GM12878 (cell line): ENCODE results near the gene KCNN3. TPM values are rescaled to one million over a fixed set of nuclear protein-coding genes. Genes with fewer than 3 reads are reported as not detected.

Experiments
- ATAC-seq: fragments of 200-7000 bp; cut with Tn5 transposase; 3 replicates; pipeline ENCODE4 v1.9.1; 2020; ENCODE audit warnings: mild to moderate bottlenecking, moderate library complexity
- BruUV-seq: library from RNA; stranded (reverse); fragments of 400-500 nt; replicated peaks from 2 replicates; lab custom pipeline; 2021; lab: Mats Ljungman, UMichigan
- CTCF ChIA-PET: fragments of 300-600 bp; sonication (Branson Sonifier 250); formaldehyde crosslinking; extraction: SDS; loops from one replicate; lab custom pipeline; 2021; ENCODE audit warnings: inconsistent platforms; lab: Yijun Ruan, JAX
- POLR2A ChIA-PET: fragments of 350-600 bp; formaldehyde crosslinking; extraction: SDS; loops from one replicate; lab custom pipeline; 2021; ENCODE audit warnings: inconsistent platforms; lab: Charles Lee
- RAD21 ChIA-PET: fragments of 300-600 bp; sonication (Branson Sonifier 250); formaldehyde crosslinking; loops from one replicate; lab custom pipeline; 2023; ENCODE audit warnings: antibody characterized with exemption; ENCODE audit not compliant: unreplicated experiment; lab: Charles Lee
- SMC1A ChIA-PET: fragments of 300-600 bp; sonication (Branson Sonifier 250); formaldehyde crosslinking; loops from one replicate; lab custom pipeline; 2023; ENCODE audit not compliant: unreplicated experiment, uncharacterized antibody; lab: Charles Lee
- DNase-seq: peaks from one replicate; pipeline ENCODE4 v3.0.0-alpha.2; 2011; ENCODE audit warnings: low read depth, low spot score
- FAIRE-seq: peaks from 3 replicates; lab custom pipeline; 2011; peaks lifted over from hg19 to GRCh38; lab: Jason Lieb, UNC
- H2AFZ ChIP-seq: 2 replicates; pipeline ENCODE4 v1.6.0; 2011; ENCODE audit warnings: low read depth, low read length, control low read depth; ENCODE audit not compliant: control insufficient read depth
- H3K27ac ChIP-seq: 2 replicates; pipeline ENCODE4 v1.5.1; 2011; ENCODE audit warnings: control low read depth; ENCODE audit not compliant: control insufficient read depth, insufficient read depth
- H3K27me3 ChIP-seq, 2 experiments: replicated peaks in 1 of 2; 2 replicates each; pipeline versions ENCODE4 v1.6.0 to v1.6.1; 2011; ENCODE audit warnings: low read length in 1 of 2; ENCODE audit not compliant: control insufficient read depth in 2 of 2, insufficient read depth in 2 of 2
- H3K36me3 ChIP-seq, 2 experiments: 2 replicates each; pipeline ENCODE4 v1.5.1; 2011; ENCODE audit warnings: low read length in 1 of 2; ENCODE audit not compliant: control insufficient read depth in 2 of 2, insufficient read depth in 2 of 2
- H3K4me1 ChIP-seq: 2 replicates; pipeline ENCODE4 v1.6.1; 2011; ENCODE audit warnings: mild to moderate bottlenecking, low read length, moderate library complexity, mixed read lengths; ENCODE audit not compliant: control insufficient read depth, insufficient read depth
- H3K4me2 ChIP-seq: 2 replicates; pipeline ENCODE4 v1.6.0; 2011; ENCODE audit warnings: control low read depth; ENCODE audit not compliant: control insufficient read depth, insufficient read depth
- H3K4me3 ChIP-seq: fragments of 200-600 bp; sonication (generic); 2 replicates; pipeline ENCODE4 v1.5.1; 2016
- H3K79me2 ChIP-seq: 2 replicates; pipeline ENCODE4 v1.6.0; 2011; ENCODE audit warnings: low read length; ENCODE audit not compliant: control insufficient read depth, insufficient read depth
- H3K9ac ChIP-seq: 2 replicates; pipeline ENCODE4 v1.8.0; 2011; ENCODE audit warnings: low read length, control low read depth, mixed read lengths; ENCODE audit not compliant: control insufficient read depth, insufficient read depth
- H3K9me3 ChIP-seq: replicated peaks from 3 replicates; pipeline ENCODE4 v1.5.1; 2011; ENCODE audit warnings: mild to moderate bottlenecking, low read length; ENCODE audit not compliant: control insufficient read depth, insufficient read depth
- H4K20me1 ChIP-seq: 2 replicates; pipeline ENCODE4 v1.6.0; 2011; ENCODE audit not compliant: control insufficient read depth, insufficient read depth
- ASH2L ChIP-seq: fragments of 300-600, 200-600 bp; sonication (generic); IDR thresholded peaks from 2 replicates; pipeline ENCODE4 v1.6.1; 2017; ENCODE audit warnings: low read depth, mild to moderate bottlenecking, borderline replicate concordance
- BACH1 ChIP-seq: fragments of 450-650 bp; IDR thresholded peaks from 2 replicates; pipeline ENCODE4 v1.6.1; 2017; ENCODE audit warnings: mild to moderate bottlenecking, borderline replicate concordance
- BHLHE40 ChIP-seq, 2 experiments: fragments of 450-650 bp in 1 of 2; IDR thresholded peaks; 2 replicates each; pipeline ENCODE4 v1.6.1; 2011 to 2017; ENCODE audit warnings: low read depth in 2 of 2, borderline replicate concordance in 1 of 2, improper control_type of control experiment in 1 of 2, low read length in 1 of 2, mild to moderate bottlenecking in 1 of 2
- CEBPZ ChIP-seq: fragments of 150-350 bp; IDR thresholded peaks from 2 replicates; pipeline ENCODE4 v1.6.1; 2016; ENCODE audit warnings: low read depth, low read length
- E2F4 ChIP-seq: IDR thresholded peaks from 2 replicates; pipeline ENCODE4 v1.6.1; 2012; ENCODE audit warnings: low read depth, low read length, improper control_type of control experiment
- EGR1 ChIP-seq, 2 experiments: IDR thresholded peaks; 1 replicate in 1 of 2; 2 replicates in 1 of 2; pipeline ENCODE4 v1.6.1; 2011 to 2012; ENCODE audit warnings: low read depth in 2 of 2, low read length in 2 of 2, borderline replicate concordance in 1 of 2, mild to moderate bottlenecking in 1 of 2, moderate library complexity in 1 of 2
- EP300 ChIP-seq, 2 experiments: fragments of 150-350 bp in 1 of 2; IDR thresholded peaks; 2 replicates each; pipeline ENCODE4 v1.6.1; 2011 to 2012; ENCODE audit warnings: low read depth in 2 of 2, low read length in 2 of 2, borderline replicate concordance in 1 of 2, improper control_type of control experiment in 1 of 2, inconsistent platforms in 1 of 2; ENCODE audit not compliant: control insufficient read depth in 1 of 2
- GABPA ChIP-seq: IDR thresholded peaks from 2 replicates; pipeline ENCODE4 v1.6.1; 2014; ENCODE audit warnings: antibody characterized with exemption, low read depth, mild to moderate bottlenecking, inconsistent platforms
- IRF4 ChIP-seq: IDR thresholded peaks from 2 replicates; pipeline ENCODE4 v1.6.1; 2011; ENCODE audit warnings: low read depth, low read length
- KLF5 ChIP-seq: fragments of 450-650 bp; IDR thresholded peaks from 2 replicates; pipeline ENCODE4 v1.6.1; 2014; ENCODE audit warnings: mild to moderate bottlenecking; ENCODE audit not compliant: partially characterized antibody
- SMAD5 ChIP-seq: IDR thresholded peaks from 2 replicates; pipeline ENCODE4 v1.6.1; 2016; ENCODE audit warnings: antibody characterized with exemption, low read depth
- SMC3 ChIP-seq: IDR thresholded peaks from 2 replicates; pipeline ENCODE4 v1.6.1; 2011; ENCODE audit warnings: low read length, improper control_type of control experiment, borderline replicate concordance
- SPI1 ChIP-seq: IDR thresholded peaks from 2 replicates; pipeline ENCODE4 v1.6.1; 2011; ENCODE audit warnings: low read depth, mild to moderate bottlenecking, low read length, moderate library complexity, borderline replicate concordance; ENCODE audit not compliant: insufficient read depth
- STAT1 ChIP-seq: fragments of 450-650 bp; conservative IDR thresholded peaks from 2 replicates; pipeline ENCODE4 v1.6.1; 2014; ENCODE audit warnings: antibody characterized with exemption, mild to moderate bottlenecking
- TCF12 ChIP-seq: IDR thresholded peaks from 2 replicates; pipeline ENCODE4 v1.6.1; 2011; ENCODE audit warnings: low read depth, mild to moderate bottlenecking, low read length
- TCF3 ChIP-seq: IDR thresholded peaks from 2 replicates; pipeline ENCODE4 v1.6.1; 2012; ENCODE audit warnings: low read depth, mild to moderate bottlenecking, low read length, borderline replicate concordance; ENCODE audit not compliant: insufficient read depth
- ZNF622 ChIP-seq: fragments of 450-650 bp; IDR thresholded peaks from 2 replicates; pipeline ENCODE4 v1.6.1; 2017; ENCODE audit warnings: mild to moderate bottlenecking, inconsistent platforms
- WGBS: methylation state at CpG from one replicate; pipeline ENCODE4 v1.1.6; 2016; ENCODE audit warnings: low lambda C conversion rate; ENCODE audit not compliant: insufficient replicate concordance, insufficient coverage; ENCODE audit errors: missing lambda C conversion rate; 5-methylcytosine and 5-hydroxymethylcytosine counted together
- in situ Hi-C: fragments of 300-500 bp; cut with MboI; formaldehyde crosslinking; loops from 9 replicates; pipeline ENCODE4 v1.14.3; 2018; ENCODE audit warnings: mixed read lengths
- intact Hi-C: fragments of 100-400 bp; cut with micrococcal nuclease; formaldehyde crosslinking; loops from one replicate; pipeline ENCODE4 v1.14.2; 2022; ENCODE audit not compliant: unreplicated experiment
- polyA plus RNA-seq, 11 experiments: library from polyadenylated mRNA; depleted of rRNA in 4 of 11; unstranded in 6 of 11; stranded (reverse) in 5 of 11; fragments of >200 nt; fragmentation: Nextera tagmentation in 4 of 11; fragmentation: Illumina TruSeq in 1 of 11; extraction: Ambion mirVana in 4 of 11; extraction: Trizol in 1 of 11; gene quantifications; 1 replicate in 1 of 11; 2 replicates in 10 of 11; pipeline versions ENCODE4 v1.2.1 to v1.2.3, GENCODE V29; 2011 to 2016; ENCODE audit warnings: inconsistent platforms in 2 of 11, missing spikeins in 2 of 11, low read depth in 1 of 11
- total RNA-seq, 4 experiments: library from RNA; depleted of rRNA in 3 of 4; stranded (reverse); fragments of >200 nt in 3 of 4; fragmentation: Illumina TruSeq in 1 of 4; extraction: Trizol in 1 of 4; gene quantifications; 2 replicates each; pipeline versions ENCODE4 v1.2.1 to v1.2.3, GENCODE V29; 2013 to 2021

Gene KCNN3
- total and polyA plus RNA-seq, 10 of the 15 experiments (the other 5 are each of a cell fraction or from before 2014, with no cell fraction given), result 3.5 to 26.4 (median 14.9) TPM

GRCh38 chr1:154760469-154760933 is 109.6 kb downstream of the KCNN3 start (continued):
- TF ChIP-seq EGR1 (IDR thresholded peaks at IDR 0.05; ENCODE audit: borderline replicate concordance in 1 of 2, low read depth in 2 of 2, low read length in 2 of 2) (peak in 1 of 2 experiments; percentile 44; a peak in 1 of 3 replicates), KLF5 (no peak), GABPA (no peak), TCF12 (0 out of 2 replicates have a peak, but pooled peaks have one; percentile 33), BHLHE40 (IDR thresholded peaks at IDR 0.05; ENCODE audit: borderline replicate concordance in 1 of 2, low read depth in 2 of 2, low read length in 1 of 2) (no peak), E2F4 (no peak), SMC3 (peak; percentile 48; the same call in 1 of the 2 replicates), TCF3 (peak; percentile 82; the same call in 1 of the 2 replicates)

- intact Hi-C loops (no loop called here), in situ Hi-C loops (no loop called here)
- CTCF ChIA-PET, result interaction anchor here (0.7 to 2.6 kb wide), 5 partner anchors 10 to 113 kb away, joined by 3 to 13 read pairs (median 5); no protein-coding TSS in a partner anchor
- SMC1A ChIA-PET, result no interaction called here
- no peaks in the 10 kb centered on the region for H4K20me1 ChIP-seq
- H3K4me2 ChIP-seq, result no peak overlapping the region
- WGBS, result 85% methylated on average over 8 of the region's 8 CpGs
- no peak overlapping the region for H3K9ac ChIP-seq
- no TSS peak for BruUV-seq
- H3K9me3 ChIP-seq, result no peaks in the 10 kb centered on the region
- no peak overlapping the region for H3K4me3 ChIP-seq
- H3K36me3 ChIP-seq, result no peaks in the 10 kb centered on the region; a peak in 1 of 4 replicates
- no peaks in the 10 kb centered on the region for H3K27me3 ChIP-seq
- POLR2A ChIA-PET, result interaction anchor here (0.8 kb wide), 1 partner anchor 15 kb away, joined by 3 read pairs; no protein-coding TSS in a partner anchor
- ATAC-seq (no peak), DNase-seq (no peak), FAIRE-seq (no peak)
- no peak overlapping the region for H3K27ac ChIP-seq
- no peak overlapping the region for H2AFZ ChIP-seq
- no peaks in the 10 kb centered on the region for H3K79me2 ChIP-seq
- H3K4me1 ChIP-seq, result no peaks in the 10 kb centered on the region
- RAD21 ChIA-PET, result interaction anchor here (1.3 to 2.3 kb wide), 3 partner anchors 90 to 200 kb away, joined by 3 to 6 read pairs (median 5); no protein-coding TSS in a partner anchor
- no peak for TF ChIP-seq EP300 (IDR thresholded peaks at IDR 0.05; ENCODE audit: borderline replicate concordance in 1 of 2, control insufficient read depth in 1 of 2, low read depth in 2 of 2, low read length in 2 of 2)
- TF ChIP-seq ASH2L, result no peak
- TF ChIP-seq BACH1, result no peak
- TF ChIP-seq E2F4, result no peak
- TF ChIP-seq SPI1, result no peak
- TF ChIP-seq IRF4, result no peak
- TF ChIP-seq CEBPZ, result no peak
- TF ChIP-seq SMAD5, result no peak
- TF ChIP-seq ZNF622, result no peak
- no peak for TF ChIP-seq STAT1
Observed at GRCh38 chr1:154759793-154760192, 110.3 kb downstream of the KCNN3 start.
